Ectodermal cell (in vitro differentiated cells): ENCODE results near the gene IKBKG.
"Not testable (repeated sequence)": the region's sequence is repeated elsewhere in the genome, so short reads cannot be mapped to it uniquely, and the experiment has no call there.

Experiments used
- H3K27ac ChIP-seq: 2 replicates; pipeline ENCODE4 v1.7.0; 2013; ENCODE audit warnings: mild to moderate bottlenecking, low read depth, low read length; ENCODE audit not compliant: insufficient read depth, poor library complexity, severe bottlenecking
- H3K27me3 ChIP-seq: 2 replicates; pipeline ENCODE4 v1.7.0; 2013; ENCODE audit warnings: mild to moderate bottlenecking, low read length; ENCODE audit not compliant: insufficient read depth, control insufficient read depth, poor library complexity, severe bottlenecking
- H3K36me3 ChIP-seq: one replicate; pipeline ENCODE4 v1.7.0; 2013; ENCODE audit warnings: low read length; ENCODE audit not compliant: control insufficient read depth, insufficient read depth
- H3K4me1 ChIP-seq: one replicate; pipeline ENCODE4 v1.7.0; 2013; ENCODE audit warnings: low read length; ENCODE audit not compliant: control insufficient read depth, insufficient read depth
- H3K4me3 ChIP-seq: 2 replicates; pipeline ENCODE4 v1.7.0; 2013; ENCODE audit warnings: low read depth, low read length, control low read depth; ENCODE audit not compliant: insufficient read depth
- H3K9me3 ChIP-seq: 2 replicates; pipeline ENCODE4 v1.7.0; 2013; ENCODE audit warnings: mild to moderate bottlenecking, low read length, moderate library complexity; ENCODE audit not compliant: control insufficient read depth
- WGBS, 2 experiments: methylation state at CpG; one replicate each; pipeline ENCODE4 v1.1.7; 2013; ENCODE audit warnings: missing lambda C conversion rate in 2 of 2; 5-methylcytosine and 5-hydroxymethylcytosine counted together

The IKBKG gene

GRCh38 chrX:154558896-154559295, 11.5 kb downstream of the IKBKG start:
- 100% methylated on average over 2 of the region's 21 CpGs; no CpG with 5 or more reads in 1 of the 2 experiments for WGBS, 2 experiments
- H3K9me3 ChIP-seq, result not testable (repeated sequence)

GRCh38 chrX:154560326-154560725, 12.9 kb downstream of the IKBKG start:
- not testable (repeated sequence) for H3K4me3 ChIP-seq, H3K27me3 ChIP-seq, H3K27ac ChIP-seq, H3K4me1 ChIP-seq, H3K9me3 ChIP-seq, H3K36me3 ChIP-seq
- WGBS, 2 experiments, result no CpG with 5 or more reads among the region's 31 CpGs

More at GRCh38 chrX:154558896-154559295, 11.5 kb downstream of the IKBKG start:
- not testable (repeated sequence) for H3K4me3 ChIP-seq, H3K36me3 ChIP-seq, H3K27me3 ChIP-seq, H3K27ac ChIP-seq, H3K4me1 ChIP-seq

GRCh38 chrX:154562295-154562694, 14.9 kb downstream of the IKBKG start:
- no CpG with 5 or more reads among the region's 10 CpGs for WGBS, 2 experiments
- H3K36me3 ChIP-seq, H3K9me3 ChIP-seq, H3K4me3 ChIP-seq, H3K27ac ChIP-seq, H3K4me1 ChIP-seq, H3K27me3 ChIP-seq: not testable (repeated sequence)

GRCh38 chrX:154570361-154570760, 22.9 kb downstream of the IKBKG start:
- H3K4me3 ChIP-seq, H3K27ac ChIP-seq, H3K36me3 ChIP-seq, H3K4me1 ChIP-seq, H3K9me3 ChIP-seq, H3K27me3 ChIP-seq: not testable (repeated sequence)
- no CpG with 5 or more reads among the region's 11 CpGs for WGBS, 2 experiments

- not testable (repeated sequence) for H3K9me3 ChIP-seq, H3K27ac ChIP-seq, H3K27me3 ChIP-seq, H3K4me3 ChIP-seq, H3K36me3 ChIP-seq, H3K4me1 ChIP-seq
- WGBS, 2 experiments, result no CpG with 5 or more reads among the region's 10 CpGs
These were observed 25.6 kb downstream of the IKBKG start for GRCh38 chrX:154573061-154573460.

GRCh38 chrX:154575076-154575475, 27.7 kb downstream of the IKBKG start:
- not testable (repeated sequence) for H3K4me3 ChIP-seq, H3K4me1 ChIP-seq, H3K27me3 ChIP-seq, H3K27ac ChIP-seq, H3K36me3 ChIP-seq, H3K9me3 ChIP-seq
- no CpG with 5 or more reads among the region's 5 CpGs for WGBS, 2 experiments

- not testable (repeated sequence) for H3K9me3 ChIP-seq, H3K27ac ChIP-seq, H3K36me3 ChIP-seq, H3K27me3 ChIP-seq, H3K4me3 ChIP-seq, H3K4me1 ChIP-seq
- WGBS, 2 experiments, result no CpG with 5 or more reads among the region's 8 CpGs
These were observed 35.6 kb downstream of the IKBKG start for GRCh38 chrX:154582994-154583393.

- not testable (repeated sequence) for H3K9me3 ChIP-seq, H3K4me1 ChIP-seq, H3K27me3 ChIP-seq, H3K36me3 ChIP-seq, H3K27ac ChIP-seq, H3K4me3 ChIP-seq
- no CpG with 5 or more reads among the region's 39 CpGs for WGBS, 2 experiments
These were observed 37.3 kb downstream of the IKBKG start, which contains the start of gene CTAG1A for GRCh38 chrX:154584585-154585183. Gene CTAG1A (plus strand): TSS chrX:154585133. CDS start chrX:154585207, 74 bp downstream.

- WGBS, 2 experiments, result no CpG with 5 or more reads among the region's 13 CpGs
- H3K27ac ChIP-seq, H3K4me3 ChIP-seq, H3K36me3 ChIP-seq, H3K9me3 ChIP-seq, H3K4me1 ChIP-seq, H3K27me3 ChIP-seq: not testable (repeated sequence)
These were observed 43.0 kb downstream of the IKBKG start for GRCh38 chrX:154590415-154590814.

- Histone ChIP-seq H3K36me3 (no peaks in the 10 kb centered on the region), H3K9me3 (no peaks in the 10 kb centered on the region), H3K27me3 (no peaks in the 10 kb centered on the region), H3K27ac (no peak overlapping the region), H3K4me3 (no peak overlapping the region), H3K4me1 (no peaks in the 10 kb centered on the region)
- WGBS, 2 experiments, result 93 to 97% methylated on average over 5 of the region's 5 CpGs
These were observed 45.1 kb downstream of the IKBKG start for GRCh38 chrX:154592505-154592904.

GRCh38 chrX:154593201-154593600, 45.8 kb downstream of the IKBKG start:
- Histone ChIP-seq H3K27me3 (no peaks in the 10 kb centered on the region), H3K4me1 (no peaks in the 10 kb centered on the region), H3K4me3 (no peak overlapping the region), H3K9me3 (no peaks in the 10 kb centered on the region), H3K36me3 (no peaks in the 10 kb centered on the region), H3K27ac (no peak overlapping the region)
- WGBS, 2 experiments, result 94 to 95% methylated on average over 4 to 5 of the region's 5 CpGs
